K562 (cell line): ENCODE data around the gene SFRP5. TPM values are rescaled to one million over a fixed set of nuclear protein-coding genes. Genes with fewer than 3 reads are reported as not detected.

Experiments used
- ATAC-seq: fragments of 200-7000 bp; cut with Tn5 transposase; 3 replicates; pipeline ENCODE4 v1.9.1; 2020; ENCODE audit warnings: moderate library complexity
- BruUV-seq: library from RNA; stranded (reverse); fragments of 400-500 nt; replicated peaks from 2 replicates; lab custom pipeline; 2021; lab: Mats Ljungman, UMichigan
- CTCF ChIA-PET: fragments of 300-600 bp; formaldehyde crosslinking; extraction: SDS; loops from one replicate; lab custom pipeline; 2021; ENCODE audit warnings: low intra/inter-chr PET ratio; lab: Yijun Ruan, JAX
- POLR2A ChIA-PET: fragments of 300-600, 350-650 bp; sonication (Branson Sonifier 250); formaldehyde crosslinking; extraction: SDS; loops from one replicate; lab custom pipeline; 2021; ENCODE audit warnings: antibody characterized with exemption, inconsistent platforms; lab: Yijun Ruan, JAX
- DNase-seq, 4 experiments: peaks; one replicate each; pipeline versions ENCODE4 v3.0.0 to v3.0.0-alpha.2; 2011 to 2018; ENCODE audit warnings: low spot score in 3 of 4, mixed read lengths in 3 of 4; ENCODE audit errors: extremely low read depth in 1 of 4
- FAIRE-seq: peaks from 2 replicates; lab custom pipeline; 2011; peaks lifted over from hg19 to GRCh38; lab: Jason Lieb, UNC
- H2AFZ ChIP-seq: 2 replicates; pipeline ENCODE4 v1.6.0; 2011; ENCODE audit warnings: low read depth, low read length, control low read depth, inconsistent platforms
- H3K27ac ChIP-seq: fragments of 200-600 bp; 3 replicates; pipeline ENCODE4 v1.8.0; 2011; ENCODE audit warnings: low read depth, mild to moderate bottlenecking, control low read depth, inconsistent platforms, low read length, moderate library complexity, mixed read lengths; ENCODE audit errors: extremely low read depth
- H3K27me3 ChIP-seq, 2 experiments: fragments of 300-600 bp in 1 of 2; 2 replicates in 1 of 2; 3 replicates in 1 of 2; pipeline versions ENCODE4 v1.6.0 to v1.8.0; 2011; ENCODE audit warnings: inconsistent platforms in 2 of 2, low read length in 2 of 2, mild to moderate bottlenecking in 1 of 2, mixed read lengths in 1 of 2, moderate library complexity in 1 of 2; ENCODE audit not compliant: control insufficient read depth in 2 of 2, insufficient read depth in 2 of 2
- H3K36me3 ChIP-seq: fragments of 300-600 bp; 3 replicates; pipeline ENCODE4 v1.8.0; 2011; ENCODE audit warnings: mild to moderate bottlenecking, low read length, inconsistent platforms; ENCODE audit not compliant: control insufficient read depth, insufficient read depth
- H3K4me1 ChIP-seq, 2 experiments: fragments of 200-600 bp in 1 of 2; replicated peaks in 1 of 2; 2 replicates in 1 of 2; 3 replicates in 1 of 2; pipeline versions ENCODE4 v1.5.1 to v1.8.0; 2011; ENCODE audit warnings: inconsistent platforms in 2 of 2, low read length in 2 of 2, mild to moderate bottlenecking in 1 of 2, mixed read lengths in 1 of 2, moderate library complexity in 1 of 2; ENCODE audit not compliant: control insufficient read depth in 2 of 2, insufficient read depth in 2 of 2
- H3K4me2 ChIP-seq: 2 replicates; pipeline ENCODE4 v1.6.1; 2011; ENCODE audit warnings: low read length, control low read depth, inconsistent platforms, mixed read lengths; ENCODE audit not compliant: insufficient read depth
- H3K4me3 ChIP-seq: fragments of 200-600 bp; sonication (generic), shearing (Covaris generic); 2 replicates; pipeline ENCODE4 v1.5.1; 2016; ENCODE audit warnings: control low read depth, inconsistent platforms
- H3K79me2 ChIP-seq: fragments of 200-600 bp; 3 replicates; pipeline ENCODE4 v1.8.0; 2011; ENCODE audit warnings: low read length, inconsistent platforms; ENCODE audit not compliant: control insufficient read depth, insufficient read depth
- H3K9ac ChIP-seq, 2 experiments: 2 replicates each; pipeline versions ENCODE4 v1.6.0 to v1.6.1; 2011; ENCODE audit warnings: low read depth in 2 of 2, low read length in 2 of 2, control low read depth in 1 of 2, inconsistent platforms in 1 of 2, mild to moderate bottlenecking in 1 of 2, mixed read lengths in 1 of 2; ENCODE audit not compliant: insufficient read depth in 1 of 2
- H3K9me1 ChIP-seq: one replicate; pipeline ENCODE4 v1.6.0; 2011; ENCODE audit warnings: inconsistent platforms, mild to moderate bottlenecking, low read length, moderate library complexity; ENCODE audit not compliant: control insufficient read depth, insufficient read depth
- H3K9me3 ChIP-seq: replicated peaks from 2 replicates; pipeline ENCODE4 v1.5.1; 2011; ENCODE audit warnings: low read depth, low read length, inconsistent platforms; ENCODE audit not compliant: control insufficient read depth, insufficient read depth
- H4K20me1 ChIP-seq: replicated peaks from 2 replicates; pipeline ENCODE4 v1.6.1; 2011; ENCODE audit warnings: low read length, inconsistent platforms, mixed read lengths; ENCODE audit not compliant: control insufficient read depth, insufficient read depth
- WGBS: fragments of 100-300 bp; shearing (Covaris generic); methylation state at CpG from one replicate; pipeline ENCODE4 v1.1.6; 2016; ENCODE audit warnings: low coverage, mixed read lengths; ENCODE audit not compliant: insufficient coverage; ENCODE audit errors: missing lambda C conversion rate; 5-methylcytosine and 5-hydroxymethylcytosine counted together
- in situ Hi-C: fragments of 300-500 bp; cut with MboI; formaldehyde crosslinking; loops from 4 replicates; pipeline ENCODE4 v1.15.0; 2018; ENCODE audit warnings: inconsistent platforms, mixed read lengths
- intact Hi-C: fragments of 100-400 bp; cut with micrococcal nuclease; formaldehyde crosslinking; loops from 2 replicates; pipeline ENCODE4 v1.14.2; 2022
- polyA plus RNA-seq, 8 experiments: library from polyadenylated mRNA; depleted of rRNA in 4 of 8; stranded (reverse) in 5 of 8; unstranded in 3 of 8; fragments of >200 nt; fragmentation: Nextera tagmentation in 2 of 8; fragmentation: Illumina TruSeq in 1 of 8; extraction: Ambion mirVana in 2 of 8; extraction: Trizol in 1 of 8; gene quantifications; 2 replicates each; pipeline versions ENCODE4 v1.2.1 to v1.2.3, GENCODE V29; 2011 to 2014; ENCODE audit warnings: inconsistent platforms in 1 of 8, missing spikeins in 1 of 8
- total RNA-seq, 7 experiments: library from RNA; depleted of rRNA in 6 of 7; stranded (reverse); fragments of >200 nt in 6 of 7; fragmentation: Illumina TruSeq in 2 of 7; extraction: Trizol in 2 of 7; gene quantifications; 2 replicates each; pipeline versions ENCODE4 v1.2.1 to v1.2.3, GENCODE V29; 2011 to 2021; ENCODE audit warnings: low replicate concordance in 1 of 7
- TF ChIP-seq, protein P1 (sequence below): fragments of 250-450 bp; sonication (Bioruptor Pico); IDR thresholded peaks from 2 replicates; pipeline ENCODE4 v1.5.0; 2021; ENCODE audit warnings: mild to moderate bottlenecking, moderate library complexity
- TF ChIP-seq, protein P2 (sequence below), 3 experiments: IDR thresholded peaks in 2 of 3; conservative IDR thresholded peaks in 1 of 3; 2 replicates each; pipeline ENCODE4 v1.5.1; 2011 to 2012; ENCODE audit warnings: low read length in 3 of 3, mild to moderate bottlenecking in 3 of 3, control low read depth in 2 of 3, improper control_type of control experiment in 1 of 3, inconsistent platforms in 1 of 3, low read depth in 1 of 3, mixed read lengths in 1 of 3, moderate library complexity in 1 of 3; ENCODE audit not compliant: insufficient read depth in 2 of 3

Gene SFRP5
- total and polyA plus RNA-seq, 9 of the 15 experiments (the other 6 are each of a cell fraction or from before 2014, with no cell fraction given) = 0.07 to 0.29 (median 0.13) TPM; not detected in 3

DNA sequence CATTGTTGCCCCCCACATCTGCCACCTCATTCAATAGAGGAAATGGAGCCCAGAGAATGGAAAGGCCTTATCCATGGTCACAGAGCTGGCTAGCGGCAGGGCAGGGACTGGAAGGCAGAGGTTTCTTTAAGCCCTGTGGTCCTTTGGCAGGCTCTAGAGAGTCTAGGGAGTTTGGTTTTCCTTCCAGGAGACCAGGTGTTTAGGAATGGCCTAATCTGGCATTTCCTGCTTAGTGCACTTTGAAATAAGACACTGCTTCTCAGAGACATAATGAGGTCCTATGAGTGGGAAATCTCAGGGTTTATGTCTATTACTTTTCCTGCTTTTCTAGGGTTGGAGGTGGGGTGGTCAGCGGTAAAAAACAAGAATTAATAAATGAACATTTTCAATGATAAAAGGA lies 52.2 kb downstream of the SFRP5 start:
- peaks cover 17 to 31% of the 10 kb centered on the region in 2 experiments; a peak in 4 of 5 replicates for H3K4me1 ChIP-seq
- BruUV-seq = no TSS peak
- no peak overlapping the region for H3K4me3 ChIP-seq
- POLR2A ChIA-PET = no interaction called here
- DNase-seq (no peak), ATAC-seq (no peak), FAIRE-seq (no peak)
- intact Hi-C loops (no loop called here), in situ Hi-C loops (no loop called here)
- no peaks in the 10 kb centered on the region for H4K20me1 ChIP-seq
- no peaks in the 10 kb centered on the region; the same call in 2 of the 3 replicates for H3K79me2 ChIP-seq
- no peak overlapping the region for H3K27ac ChIP-seq
- no peaks in the 10 kb centered on the region for H3K36me3 ChIP-seq
- no peaks in the 10 kb centered on the region for H3K9me1 ChIP-seq
- H2AFZ ChIP-seq = no peak overlapping the region
- H3K9me3 ChIP-seq = no peaks in the 10 kb centered on the region
- H3K4me2 ChIP-seq = no peak overlapping the region
- CTCF ChIA-PET = no interaction called here
- TF ChIP-seq, protein P1, sequence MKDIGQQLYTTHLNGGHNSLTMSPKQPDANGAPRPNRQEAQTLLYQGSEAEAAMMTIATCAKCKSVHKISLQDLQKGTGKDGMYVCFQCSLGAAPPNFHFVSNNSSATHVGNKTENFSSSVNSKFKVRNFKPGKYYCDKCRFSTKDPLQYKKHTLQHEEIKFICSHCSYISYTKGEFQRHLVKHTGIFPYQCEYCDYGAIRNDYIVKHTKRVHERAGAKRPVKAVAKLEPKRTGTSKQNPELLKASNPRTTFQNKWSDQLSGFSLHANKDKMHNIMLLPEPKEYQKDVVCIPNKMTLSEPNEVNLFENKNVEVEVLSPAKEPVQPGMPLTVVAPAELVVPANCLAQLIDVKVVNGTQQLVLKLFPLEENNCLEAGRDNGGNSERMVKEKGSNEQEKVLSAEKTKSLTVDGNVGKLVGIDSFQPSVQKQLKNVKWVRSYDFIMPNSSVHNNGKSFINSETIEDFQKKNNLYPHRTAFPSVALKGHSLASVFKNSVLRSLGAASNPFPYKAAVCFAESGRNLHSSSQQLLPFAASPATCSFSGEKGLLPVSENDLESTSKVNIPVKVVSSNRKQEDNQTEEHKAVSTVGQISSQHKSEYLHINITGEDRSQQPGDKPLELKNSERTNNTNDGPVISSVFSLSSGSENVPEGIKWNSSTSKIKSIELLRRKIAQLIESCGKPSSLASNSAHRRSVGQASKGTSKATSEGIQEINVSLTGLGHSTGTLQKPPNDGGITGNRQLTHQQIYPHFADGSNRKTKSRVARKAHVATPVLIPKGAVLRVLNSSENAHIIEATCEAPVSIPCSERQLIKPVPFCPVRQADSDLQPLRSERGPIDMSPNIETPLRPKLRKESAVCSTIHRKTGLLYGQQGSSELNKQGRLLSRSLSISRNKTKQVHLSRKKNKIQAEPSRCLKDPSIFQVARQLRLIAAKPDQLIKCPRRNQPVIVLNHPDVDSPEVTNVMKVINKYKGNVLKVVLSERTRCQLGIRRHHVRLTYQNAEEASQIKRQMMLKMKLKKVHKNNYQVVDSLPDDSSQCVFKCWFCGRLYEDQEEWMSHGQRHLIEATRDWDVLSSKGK (CRISPR knock-in tag) = no peak
- TF ChIP-seq, protein P2, sequence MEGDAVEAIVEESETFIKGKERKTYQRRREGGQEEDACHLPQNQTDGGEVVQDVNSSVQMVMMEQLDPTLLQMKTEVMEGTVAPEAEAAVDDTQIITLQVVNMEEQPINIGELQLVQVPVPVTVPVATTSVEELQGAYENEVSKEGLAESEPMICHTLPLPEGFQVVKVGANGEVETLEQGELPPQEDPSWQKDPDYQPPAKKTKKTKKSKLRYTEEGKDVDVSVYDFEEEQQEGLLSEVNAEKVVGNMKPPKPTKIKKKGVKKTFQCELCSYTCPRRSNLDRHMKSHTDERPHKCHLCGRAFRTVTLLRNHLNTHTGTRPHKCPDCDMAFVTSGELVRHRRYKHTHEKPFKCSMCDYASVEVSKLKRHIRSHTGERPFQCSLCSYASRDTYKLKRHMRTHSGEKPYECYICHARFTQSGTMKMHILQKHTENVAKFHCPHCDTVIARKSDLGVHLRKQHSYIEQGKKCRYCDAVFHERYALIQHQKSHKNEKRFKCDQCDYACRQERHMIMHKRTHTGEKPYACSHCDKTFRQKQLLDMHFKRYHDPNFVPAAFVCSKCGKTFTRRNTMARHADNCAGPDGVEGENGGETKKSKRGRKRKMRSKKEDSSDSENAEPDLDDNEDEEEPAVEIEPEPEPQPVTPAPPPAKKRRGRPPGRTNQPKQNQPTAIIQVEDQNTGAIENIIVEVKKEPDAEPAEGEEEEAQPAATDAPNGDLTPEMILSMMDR (IDR thresholded peaks at IDR 0.05 in 2 of 3, conservative IDR thresholded peaks at IDR 0.05 in 1 of 3; ENCODE audit: insufficient read depth in 2 of 3, low read depth in 1 of 3, low read length in 3 of 3) = no peak
- no peak overlapping the region for H3K9ac ChIP-seq
- 100% methylated on average over 2 of the region's 2 CpGs for WGBS
- H3K27me3 ChIP-seq = no peaks in the 10 kb centered on the region
